IMR-90 (cell line): Measurements from ENCODE around the gene TBX10. TPM values are rescaled to one million over a fixed set of nuclear protein-coding genes. Genes with fewer than 3 reads are reported as not detected.
"Not testable (repeated sequence)": the region's sequence is repeated elsewhere in the genome, so short reads cannot be mapped to it uniquely, and the experiment has no call there.

Experiments used
- ATAC-seq: fragments of 200-7000 bp; cut with Tn5 transposase; 2 replicates; pipeline ENCODE4 v1.9.1; 2020; ENCODE audit warnings: low read depth, mild to moderate bottlenecking, moderate library complexity
- BruUV-seq: library from RNA; stranded (reverse); fragments of 400-500 nt; replicated peaks from 2 replicates; lab custom pipeline; 2021; lab: Mats Ljungman, UMichigan
- CTCF ChIA-PET: fragments of 300-600 bp; formaldehyde crosslinking; extraction: SDS; loops from one replicate; lab custom pipeline; 2021; ENCODE audit warnings: antibody characterized with exemption; lab: Yijun Ruan, JAX
- POLR2A ChIA-PET: fragments of 300-600 bp; sonication (Branson Sonifier 250); formaldehyde crosslinking; loops from one replicate; lab custom pipeline; 2022; ENCODE audit warnings: antibody characterized with exemption; ENCODE audit not compliant: unreplicated experiment; lab: Charles Lee
- DNase-seq: peaks from one replicate; pipeline ENCODE4 v3.0.0; 2013
- H2AFZ ChIP-seq: replicated peaks from 2 replicates; pipeline ENCODE3; 2013; ENCODE audit warnings: low read length, mild to moderate bottlenecking; ENCODE audit not compliant: poor library complexity
- H2AK5ac ChIP-seq: 2 replicates; pipeline ENCODE4 v1.6.1; 2013; ENCODE audit warnings: low read depth, low read length, inconsistent platforms
- H2AK9ac ChIP-seq: replicated peaks from 2 replicates; pipeline ENCODE3; 2013; ENCODE audit warnings: mild to moderate bottlenecking, low read depth, low read length, moderate library complexity; ENCODE audit not compliant: poor library complexity
- H2BK120ac ChIP-seq: 2 replicates; pipeline ENCODE4 v1.6.1; 2013; ENCODE audit warnings: low read depth, low read length, inconsistent platforms
- H2BK15ac ChIP-seq: 3 replicates; pipeline ENCODE4 v1.6.1; 2013; ENCODE audit warnings: low read depth, low read length, inconsistent platforms
- H2BK20ac ChIP-seq: 2 replicates; pipeline ENCODE4 v1.6.1; 2013; ENCODE audit warnings: low read depth, mild to moderate bottlenecking, inconsistent platforms, low read length, moderate library complexity
- H2BK5ac ChIP-seq: 2 replicates; pipeline ENCODE4 v1.6.1; 2013; ENCODE audit warnings: mild to moderate bottlenecking, low read depth, low read length, inconsistent platforms; ENCODE audit not compliant: poor library complexity, severe bottlenecking
- H3K14ac ChIP-seq: replicated peaks from 2 replicates; pipeline ENCODE4 v1.6.1; 2013; ENCODE audit warnings: low read depth, low read length, inconsistent platforms
- H3K18ac ChIP-seq: 2 replicates; pipeline ENCODE4 v1.6.1; 2013; ENCODE audit warnings: low read depth, low read length, control low read depth
- H3K23ac ChIP-seq: 2 replicates; pipeline ENCODE4 v1.6.1; 2013; ENCODE audit warnings: low read depth, low read length, inconsistent platforms
- H3K27ac ChIP-seq: 2 replicates; pipeline ENCODE4 v1.5.1; 2013; ENCODE audit warnings: mild to moderate bottlenecking, control low read depth, low read length; ENCODE audit not compliant: insufficient read depth
- H3K27me3 ChIP-seq: 2 replicates; pipeline ENCODE4 v1.6.1; 2013; ENCODE audit warnings: low read length; ENCODE audit not compliant: control insufficient read depth, insufficient read depth
- H3K36me3 ChIP-seq: 2 replicates; pipeline ENCODE4 v1.6.1; 2013; ENCODE audit warnings: low read length, mixed read lengths; ENCODE audit not compliant: control insufficient read depth, insufficient read depth
- H3K4ac ChIP-seq: 2 replicates; pipeline ENCODE4 v1.6.1; 2013; ENCODE audit warnings: low read depth, low read length, inconsistent platforms
- H3K4me1 ChIP-seq: 2 replicates; pipeline ENCODE4 v1.6.1; 2013; ENCODE audit warnings: low read length, mixed read lengths; ENCODE audit not compliant: control insufficient read depth, insufficient read depth
- H3K4me2 ChIP-seq: 2 replicates; pipeline ENCODE4 v1.6.1; 2013; ENCODE audit warnings: low read depth, mild to moderate bottlenecking, control low read depth, low read length, moderate library complexity
- H3K4me3 ChIP-seq: 2 replicates; pipeline ENCODE4 v1.5.1; 2013; ENCODE audit warnings: low read depth, mild to moderate bottlenecking, control low read depth, low read length, moderate library complexity; ENCODE audit not compliant: insufficient read depth
- H3K56ac ChIP-seq: 2 replicates; pipeline ENCODE4 v1.6.1; 2013; ENCODE audit warnings: low read length, inconsistent platforms; ENCODE audit not compliant: insufficient read depth; ENCODE audit errors: extremely low read depth
- H3K79me1 ChIP-seq, 2 experiments: 2 replicates each; pipeline ENCODE4 v1.6.1; 2013; ENCODE audit warnings: low read length in 2 of 2, inconsistent platforms in 1 of 2, low read depth in 1 of 2
- H3K9ac ChIP-seq: 2 replicates; pipeline ENCODE4 v1.6.1; 2013; ENCODE audit warnings: low read depth, low read length, control low read depth
- H3K9me1 ChIP-seq: 2 replicates; pipeline ENCODE4 v1.6.1; 2013; ENCODE audit warnings: low read length, inconsistent platforms; ENCODE audit not compliant: insufficient read depth
- H3K9me3 ChIP-seq: 2 replicates; pipeline ENCODE4 v1.6.1; 2013; ENCODE audit warnings: low read length; ENCODE audit not compliant: control insufficient read depth, insufficient read depth
- H4K20me1 ChIP-seq: 2 replicates; pipeline ENCODE4 v1.6.1; 2013; ENCODE audit warnings: low read length, inconsistent platforms; ENCODE audit not compliant: insufficient read depth
- H4K5ac ChIP-seq: 2 replicates; pipeline ENCODE4 v1.6.1; 2013; ENCODE audit warnings: mild to moderate bottlenecking, low read depth, low read length, control low read depth
- H4K8ac ChIP-seq, 2 experiments: 2 replicates each; pipeline ENCODE4 v1.6.1; 2013; ENCODE audit warnings: low read depth in 2 of 2, low read length in 2 of 2, control low read depth in 1 of 2, inconsistent platforms in 1 of 2
- H4K91ac ChIP-seq: 2 replicates; pipeline ENCODE4 v1.6.1; 2013; ENCODE audit warnings: low read depth, low read length, inconsistent platforms; ENCODE audit not compliant: insufficient read depth
- WGBS, 2 experiments: methylation state at CpG; one replicate each; pipeline versions ENCODE4 v1.1.5 to v1.1.7; 2013; ENCODE audit warnings: missing lambda C conversion rate in 2 of 2; ENCODE audit not compliant: insufficient read length in 1 of 2; ENCODE audit errors: extremely low coverage in 2 of 2; 5-methylcytosine and 5-hydroxymethylcytosine counted together
- dilution Hi-C: fragments of 300-500 bp; cut with HindIII; formaldehyde crosslinking; loops from one replicate; pipeline ENCODE4 v1.14.3; 2018; ENCODE audit warnings: low sequenced_read_pairs; ENCODE audit not compliant: unreplicated experiment
- in situ Hi-C: fragments of 300-500 bp; cut with MboI; formaldehyde crosslinking; loops from 3 replicates; pipeline ENCODE4 v1.14.3; 2019; ENCODE audit warnings: low sequenced_read_pairs, inconsistent platforms, mixed read lengths
- intact Hi-C: fragments of 100-400 bp; cut with micrococcal nuclease; formaldehyde crosslinking; loops from 2 replicates; pipeline ENCODE4 v1.10.0; 2022
- polyA plus RNA-seq, 3 experiments: library from polyadenylated mRNA; depleted of rRNA; stranded (reverse); fragments of >200 nt; gene quantifications; 2 replicates each; pipeline ENCODE4 v1.2.3, GENCODE V29; 2012; ENCODE audit warnings: low replicate concordance in 1 of 3
- total RNA-seq: library from RNA; depleted of rRNA; stranded (reverse); fragments of >200 nt; gene quantifications from 2 replicates; pipeline ENCODE4 v1.2.3, GENCODE V29; 2012

The TBX10 gene
- total and polyA plus RNA-seq, 2 of the 4 experiments (the other 2 are of a cell fraction) = not detected

DNA sequence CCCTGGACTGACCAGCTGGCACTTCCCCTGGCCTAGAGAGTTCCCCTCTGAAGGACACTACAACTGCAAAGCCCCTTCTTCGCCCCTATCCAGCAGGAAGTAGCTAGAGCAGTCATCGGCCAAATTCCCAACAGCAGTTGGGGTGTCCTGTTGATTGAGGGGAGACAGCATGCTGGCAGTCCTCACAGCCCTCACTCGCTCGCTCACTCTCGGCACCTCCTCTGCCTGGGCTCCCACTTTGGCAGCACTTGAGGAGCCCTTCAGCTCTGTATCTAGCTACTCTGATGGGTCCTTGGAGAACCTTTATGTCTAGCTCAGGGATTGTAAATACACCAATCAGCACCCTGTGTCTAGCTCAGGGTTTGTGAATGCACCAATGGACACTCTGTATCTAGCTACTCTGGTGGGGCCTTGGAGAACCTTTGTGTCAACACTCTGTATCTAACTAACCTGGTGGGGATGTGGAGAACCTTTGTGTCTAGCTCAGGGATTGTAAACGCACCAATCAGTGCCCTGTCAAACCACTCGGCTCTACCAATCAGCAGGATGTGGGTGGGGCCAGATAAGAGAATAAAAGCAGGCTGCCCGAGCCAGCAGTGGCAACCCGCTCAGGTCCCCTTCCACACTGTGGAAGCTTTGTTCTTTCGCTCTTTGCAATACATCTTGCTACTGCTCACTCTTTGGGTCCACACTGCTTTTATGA, 13.3 kb downstream of the TBX10 start:
- POLR2A ChIA-PET, H3K4me1 ChIP-seq, H4K91ac ChIP-seq, H2BK15ac ChIP-seq, H3K27me3 ChIP-seq, H2AK9ac ChIP-seq, H3K9me3 ChIP-seq, H3K4me2 ChIP-seq, H3K9ac ChIP-seq, H3K4me3 ChIP-seq, ATAC-seq, H3K18ac ChIP-seq, H2BK120ac ChIP-seq, H3K14ac ChIP-seq, H3K9me1 ChIP-seq, H2BK5ac ChIP-seq, H3K23ac ChIP-seq, H2AK5ac ChIP-seq, H4K5ac ChIP-seq, H3K56ac ChIP-seq, dilution Hi-C loops, DNase-seq, H2AFZ ChIP-seq, H2BK20ac ChIP-seq, BruUV-seq, H3K27ac ChIP-seq, H3K36me3 ChIP-seq, H4K8ac ChIP-seq, H3K79me1 ChIP-seq, H3K4ac ChIP-seq, intact Hi-C loops, H4K20me1 ChIP-seq, in situ Hi-C loops: not testable (repeated sequence)
- WGBS, 2 experiments = no CpG with 5 or more reads among the region's 10 CpGs
- CTCF ChIA-PET = interaction anchor here (1.6 kb wide), 1 partner anchor 12 kb away, joined by 5 read pairs; no protein-coding TSS in a partner anchor

DNA sequence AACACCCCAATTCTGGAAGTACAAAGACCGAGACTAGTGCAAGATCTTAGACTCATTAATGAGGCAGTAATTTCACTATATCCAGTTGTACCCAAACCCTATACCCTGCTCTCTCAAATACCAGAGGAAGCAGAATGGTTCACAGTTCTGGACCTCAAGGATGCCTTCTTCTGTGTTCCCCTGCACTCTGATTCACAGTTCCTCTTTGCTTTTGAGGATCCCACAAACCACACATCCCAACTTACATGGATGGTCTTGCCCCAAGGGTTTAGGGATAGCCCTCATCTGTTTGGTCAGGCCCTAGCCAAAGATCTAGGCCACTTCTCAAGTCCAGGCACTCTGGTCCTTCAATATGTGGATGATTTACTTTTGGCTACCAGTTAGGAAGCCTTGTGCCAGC, 15.8 kb downstream of the TBX10 start:
- H3K36me3 ChIP-seq, BruUV-seq, H3K9me1 ChIP-seq, in situ Hi-C loops, POLR2A ChIA-PET, H3K27ac ChIP-seq, H3K9ac ChIP-seq, H2BK5ac ChIP-seq, H2AK9ac ChIP-seq, H4K8ac ChIP-seq, CTCF ChIA-PET, H3K27me3 ChIP-seq, H4K5ac ChIP-seq, H3K4me1 ChIP-seq, H3K4me2 ChIP-seq, H3K9me3 ChIP-seq, H3K56ac ChIP-seq, H3K14ac ChIP-seq, H4K20me1 ChIP-seq, intact Hi-C loops, H3K4ac ChIP-seq, H2AK5ac ChIP-seq, H3K79me1 ChIP-seq, H3K23ac ChIP-seq, H2AFZ ChIP-seq, H3K4me3 ChIP-seq, H2BK20ac ChIP-seq, H2BK15ac ChIP-seq, ATAC-seq, dilution Hi-C loops, H2BK120ac ChIP-seq, H3K18ac ChIP-seq, H4K91ac ChIP-seq, DNase-seq: not testable (repeated sequence)
- WGBS, 2 experiments = 80% methylated on average over 1 of the region's 1 CpG; no CpG with 5 or more reads in 1 of the 2 experiments
